SK-N-DZ (cell line): ENCODE measurements around the gene GRWD1.
A peak's percentile ranks its signal among the peaks of the same experiment; 100 is the strongest.
"Not testable (repeated sequence)": the region's sequence is repeated elsewhere in the genome, so short reads cannot be mapped to it uniquely, and the experiment has no call there.

Experiments
- DNase-seq: peaks from one replicate; pipeline ENCODE4 v3.0.0-alpha.2; 2015; ENCODE audit warnings: low spot score

The GRWD1 gene

GRCh38 chr19:48479686-48480085, 33.9 kb downstream of the GRWD1 start:
- DNase-seq: no peak

GRCh38 chr19:48480183-48480557, 34.4 kb downstream of the GRWD1 start:
- no peak for DNase-seq

GRCh38 chr19:48480558-48481500, 35.0 kb downstream of the GRWD1 start:
- no peak for DNase-seq

- DNase-seq: no peak
Observed at GRCh38 chr19:48481846-48482639, 36.3 kb downstream of the GRWD1 start.

DNA sequence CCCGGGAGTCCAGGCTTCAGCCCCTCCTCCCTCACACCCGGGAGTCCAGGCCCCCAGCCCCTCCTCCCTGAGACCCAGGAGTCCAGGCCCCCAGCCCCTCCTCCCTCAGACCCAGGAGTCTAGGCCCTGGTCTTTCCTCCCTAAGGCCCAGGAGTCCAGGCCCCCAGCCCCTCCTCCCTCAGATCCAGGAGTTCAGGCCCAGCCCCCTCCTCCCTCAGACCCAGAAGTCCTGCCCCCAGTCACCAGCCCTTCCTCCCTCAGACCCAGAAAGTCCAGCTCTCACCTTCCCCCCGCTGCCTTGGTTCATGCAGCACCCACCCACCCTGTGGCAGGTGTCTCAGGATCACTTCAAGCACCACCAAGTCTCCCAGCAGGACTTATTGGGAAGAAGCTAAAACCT, 37.5 kb downstream of the GRWD1 start:
- no peak for DNase-seq

- DNase-seq: no peak
Observed at GRCh38 chr19:48484247-48484893, 38.6 kb downstream of the GRWD1 start.

DNA sequence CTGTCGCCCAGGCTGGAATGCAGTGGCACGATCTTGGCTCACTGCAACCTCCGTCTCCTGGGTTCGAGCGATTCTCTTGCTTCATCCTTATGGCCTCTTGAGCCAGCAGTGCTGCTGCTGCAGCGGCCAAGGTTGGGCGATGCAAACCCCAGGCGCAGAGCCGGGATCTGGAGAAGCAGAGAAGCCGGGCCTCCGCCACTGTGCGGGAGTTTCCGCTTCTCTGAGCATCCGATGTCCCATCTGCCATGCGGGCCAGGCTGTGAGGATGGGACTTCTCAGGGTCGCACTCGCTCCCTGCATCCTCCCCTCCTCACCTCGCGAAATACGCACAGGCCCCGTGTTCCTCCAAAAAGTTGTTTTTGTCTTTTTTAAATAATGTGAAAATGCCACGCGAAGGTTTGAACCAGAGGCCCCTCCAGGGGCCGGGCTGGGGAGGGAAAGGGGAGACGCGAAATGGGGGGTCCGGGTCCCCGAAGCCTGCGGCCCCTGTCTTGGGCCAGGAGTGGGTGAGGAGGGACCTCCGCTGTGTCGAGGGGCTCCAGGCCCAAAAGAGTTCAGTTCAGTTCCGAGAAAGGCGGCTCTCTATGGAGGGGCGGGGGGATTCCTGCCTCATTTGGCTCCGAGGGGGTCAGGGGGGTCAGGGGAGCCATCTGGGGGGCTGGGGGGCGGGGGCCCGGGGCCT, 39.3 kb downstream of the GRWD1 start:
- DNase-seq: no peak

GRCh38 chr19:48486706-48487105, 40.9 kb downstream of the GRWD1 start:
- not testable (repeated sequence) for DNase-seq

DNA sequence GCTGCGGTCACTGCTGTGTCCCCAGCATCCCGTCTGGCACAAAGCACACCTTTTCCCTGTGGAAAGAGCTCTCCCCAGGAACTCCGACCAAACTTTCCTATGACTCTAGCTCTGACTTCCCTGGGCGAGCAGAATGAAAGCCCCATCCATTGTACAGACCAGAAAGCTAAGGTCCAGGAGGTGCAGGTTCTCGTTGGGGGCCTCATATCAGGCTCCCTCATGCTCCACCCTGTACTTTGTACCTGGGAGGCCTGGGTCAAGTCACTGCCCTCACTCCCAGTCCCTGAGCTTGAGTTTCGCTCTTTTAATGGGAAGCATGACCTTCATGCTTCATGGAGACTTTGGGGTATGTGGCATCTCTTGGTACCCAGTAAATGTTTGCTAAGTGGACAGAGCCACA, 41.8 kb downstream of the GRWD1 start:
- no peak for DNase-seq

- no peak for DNase-seq
Observed at GRCh38 chr19:48487948-48488347, 42.2 kb downstream of the GRWD1 start.

DNA sequence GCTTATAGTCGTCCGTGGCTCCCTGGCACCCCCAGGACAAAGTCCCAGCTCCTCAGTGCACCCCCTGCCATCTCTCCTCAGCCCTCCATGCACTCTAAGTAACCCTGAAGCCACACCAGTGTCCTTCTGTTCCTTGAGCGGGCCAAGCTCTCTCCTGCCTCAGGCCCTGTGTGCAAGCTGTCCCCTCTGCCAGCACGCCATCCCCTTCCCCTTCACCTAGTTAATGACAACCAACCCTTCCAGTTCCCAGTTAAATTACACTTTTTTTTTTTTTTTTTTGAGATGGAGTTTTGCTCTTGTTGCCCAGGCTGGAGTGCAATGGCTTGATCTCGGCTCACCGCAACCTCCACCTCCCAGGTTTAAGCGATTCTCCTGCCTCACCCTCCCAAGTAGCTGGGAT, 42.7 kb downstream of the GRWD1 start:
- not testable (repeated sequence) for DNase-seq

- no peak for DNase-seq
Observed at GRCh38 chr19:48489608-48490216, 43.9 kb downstream of the GRWD1 start.

DNA sequence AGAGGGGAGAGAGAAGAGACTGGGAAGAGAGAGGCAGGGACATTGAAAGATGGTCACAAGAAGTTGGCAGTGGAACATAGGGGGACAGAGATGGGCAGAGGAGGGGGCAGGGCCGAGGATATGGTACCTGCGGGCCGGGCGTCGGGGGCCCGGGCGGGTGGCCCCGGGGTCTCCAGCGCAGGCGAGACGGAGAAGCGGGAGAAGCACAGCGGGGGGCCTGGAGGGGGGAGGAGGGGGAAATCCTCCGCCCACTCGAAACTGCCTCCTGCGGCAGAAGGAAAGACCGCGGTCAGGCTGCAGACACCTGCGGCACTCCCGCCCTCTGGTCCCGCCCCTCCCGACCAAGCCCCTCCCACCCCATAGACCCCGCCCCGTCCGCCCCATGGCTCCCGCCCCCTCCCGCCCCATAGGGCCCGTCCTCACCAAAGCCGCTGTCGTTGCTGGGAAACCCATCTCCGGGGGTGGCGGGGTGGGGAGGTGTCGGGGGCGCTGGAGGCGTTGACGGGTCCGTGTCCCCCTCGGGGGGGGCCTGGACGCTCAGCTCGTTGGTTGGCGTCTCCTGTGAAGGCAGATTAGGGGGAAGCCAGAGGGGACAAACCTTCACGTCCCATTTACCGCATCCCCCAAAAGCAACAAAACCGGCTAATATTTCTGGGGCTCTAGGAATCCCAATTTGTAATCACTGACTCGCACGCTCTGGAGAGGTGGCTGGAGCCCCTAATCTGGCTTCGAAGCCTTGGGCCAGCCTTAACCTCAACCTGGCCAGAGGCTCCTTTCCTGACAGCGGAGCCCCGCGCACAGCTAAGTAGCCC, 45.4 kb downstream of the GRWD1 start:
- no peak for DNase-seq

DNA sequence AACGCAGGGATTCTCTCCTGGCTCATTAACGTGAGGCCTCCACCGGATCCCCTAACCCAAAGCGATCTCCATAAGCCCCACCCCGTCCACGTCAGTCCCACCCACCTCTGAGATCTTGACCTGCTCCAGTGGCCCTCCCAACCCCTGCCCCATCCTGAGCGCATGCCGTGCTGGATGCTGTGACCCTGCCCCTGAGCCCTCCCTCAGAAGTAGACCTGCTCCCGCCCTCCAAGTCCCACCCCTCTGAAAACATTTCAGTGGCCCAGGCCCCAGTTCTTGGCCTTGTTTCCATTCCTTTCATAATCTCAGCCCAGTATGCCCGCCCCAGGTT, 46.0 kb downstream of the GRWD1 start:
- DNase-seq: no peak

DNA sequence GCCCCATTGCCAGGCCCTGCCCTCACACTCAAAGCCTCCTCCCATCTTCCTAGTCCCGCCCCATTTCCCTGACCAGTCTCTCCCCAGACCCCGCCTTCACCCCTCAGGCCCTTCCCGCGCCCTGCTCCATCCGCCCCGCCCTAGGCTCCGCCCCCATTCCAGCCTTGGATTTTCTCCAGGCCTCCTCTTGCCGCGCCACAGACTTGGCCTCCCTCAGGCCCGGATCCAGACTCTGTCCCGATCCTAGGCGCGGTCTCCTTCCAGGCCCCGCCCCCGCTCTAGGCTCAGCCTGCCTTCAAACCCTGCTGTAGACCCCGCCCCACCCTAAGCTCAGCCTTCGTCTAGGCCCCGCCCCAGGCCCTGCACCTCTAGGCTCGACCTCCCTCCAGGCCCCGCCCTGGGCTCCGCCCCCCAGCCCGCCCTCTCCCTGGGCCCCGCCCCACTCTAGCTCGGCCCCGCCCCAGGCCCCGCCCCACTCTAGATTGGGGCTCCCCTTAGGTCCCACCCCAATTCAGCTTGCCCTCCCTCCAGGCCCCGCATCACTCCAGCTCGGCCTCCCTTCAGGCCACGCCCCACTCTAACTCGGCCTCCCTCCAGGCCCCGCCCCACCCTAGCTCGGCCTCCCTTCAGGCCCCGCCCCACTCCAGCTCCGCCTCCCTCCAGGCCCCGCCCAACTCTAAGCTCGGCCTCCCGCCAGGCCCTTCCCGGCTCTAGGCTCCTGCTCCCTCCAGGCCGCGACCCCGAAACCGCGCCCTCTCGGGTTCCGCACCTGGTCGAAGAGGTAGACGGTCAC, 47.3 kb downstream of the GRWD1 start:
- peak; percentile 80 for DNase-seq

GRCh38 chr19:48493718-48494401, 48.1 kb downstream of the GRWD1 start:
- no peak for DNase-seq

DNA sequence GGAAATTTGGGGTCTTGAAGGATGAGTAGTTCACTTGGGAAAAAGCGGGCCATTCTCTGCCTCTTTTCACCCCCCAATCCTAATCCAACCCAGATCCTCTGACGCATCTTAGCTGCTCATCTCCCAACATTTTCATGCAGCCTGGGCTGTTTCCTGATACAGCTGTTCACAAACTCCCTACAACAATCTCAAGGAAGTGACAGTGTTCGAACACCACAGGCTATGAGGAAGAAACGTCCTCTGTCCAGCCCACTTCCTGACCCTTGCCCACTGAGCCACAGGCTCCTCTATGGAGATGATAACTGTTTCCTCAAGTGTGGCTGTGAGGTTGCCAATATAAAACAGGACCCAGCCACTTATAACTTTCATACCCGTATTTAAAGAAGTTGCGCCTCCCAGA, 49.6 kb downstream of the GRWD1 start:
- no peak for DNase-seq

DNA sequence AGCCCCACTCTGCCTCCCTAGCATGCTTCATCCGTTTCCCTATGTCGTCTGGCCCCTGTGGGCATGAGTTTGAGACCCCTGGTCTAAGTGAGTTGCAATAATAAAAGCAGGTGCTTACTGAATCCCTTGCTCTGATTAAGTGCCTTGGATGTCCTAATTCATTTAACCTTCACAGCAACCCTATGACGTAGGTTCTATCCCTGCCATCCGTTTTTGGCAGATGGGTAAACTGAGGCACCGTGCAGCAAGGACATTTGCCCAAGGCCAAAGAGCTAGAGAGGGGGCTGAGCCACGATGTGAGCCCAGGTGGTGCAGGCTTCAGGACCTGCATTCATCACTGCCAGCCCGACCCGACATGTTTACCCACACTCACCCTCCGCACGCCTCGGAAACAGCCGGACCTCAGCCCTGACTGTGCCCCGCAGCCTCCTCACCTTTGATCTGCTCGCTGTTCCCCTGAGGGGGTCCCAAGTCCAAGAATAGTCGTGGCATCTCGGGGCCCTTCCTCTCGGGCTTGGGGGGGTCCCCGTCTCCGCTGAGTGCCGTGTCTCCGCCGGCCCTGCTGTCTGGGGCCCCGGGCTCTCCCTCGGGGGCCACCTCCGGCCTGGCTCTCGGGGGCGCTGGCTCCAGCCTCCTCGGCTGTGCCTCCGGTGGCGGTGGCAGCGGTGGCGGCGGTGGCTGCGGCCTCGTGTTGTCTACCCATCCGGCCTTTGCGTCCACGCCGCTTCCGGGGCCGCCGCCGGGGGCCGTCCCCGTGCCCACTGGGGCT, 51.4 kb downstream of the GRWD1 start:
- no peak for DNase-seq
